GM11168 (cell line): ENCODE results near the gene LYVE1.

Experiments used
- in situ Hi-C: fragments of 300-500 bp; cut with MboI; formaldehyde crosslinking; loops from one replicate; pipeline ENCODE4 v1.12.0; 2022; ENCODE audit warnings: low sequenced_read_pairs; ENCODE audit not compliant: unreplicated experiment

Gene LYVE1

GRCh38 chr11:10528121-10528520, 40.3 kb downstream of the LYVE1 start:
- in situ Hi-C loops, result loop anchor here (10.0 kb wide), 1 partner anchor 207 kb away; no protein-coding TSS in a partner anchor

- in situ Hi-C loops, result loop anchor here (10.0 kb wide), 1 partner anchor 208 kb away; no protein-coding TSS in a partner anchor
Measured at GRCh38 chr11:10526974-10527918, 41.2 kb downstream of the LYVE1 start.

GRCh38 chr11:10524471-10524870, 44.0 kb downstream of the LYVE1 start:
- in situ Hi-C loops, result loop anchor here (10.0 kb wide), 1 partner anchor 210 kb away; no protein-coding TSS in a partner anchor

GRCh38 chr11:10522921-10523320, 45.5 kb downstream of the LYVE1 start:
- in situ Hi-C loops, result loop anchor here (10.0 kb wide), 1 partner anchor 212 kb away; no protein-coding TSS in a partner anchor

GRCh38 chr11:10522276-10522675, 46.2 kb downstream of the LYVE1 start:
- in situ Hi-C loops, result loop anchor here (10.0 kb wide), 1 partner anchor 213 kb away; no protein-coding TSS in a partner anchor

- in situ Hi-C loops, result loop anchor here (10.0 kb wide), 1 partner anchor 214 kb away; no protein-coding TSS in a partner anchor
Measured at GRCh38 chr11:10520562-10520961, 47.9 kb downstream of the LYVE1 start.

- in situ Hi-C loops, result loop anchor here (10.0 kb wide), 1 partner anchor 215 kb away; no protein-coding TSS in a partner anchor
Measured at GRCh38 chr11:10519630-10520029, 48.8 kb downstream of the LYVE1 start.

GRCh38 chr11:10518891-10519290, 49.6 kb downstream of the LYVE1 start:
- in situ Hi-C loops, result no loop called here

- in situ Hi-C loops, result no loop called here
Measured at GRCh38 chr11:10518123-10518522, 50.3 kb downstream of the LYVE1 start.

GRCh38 chr11:10515418-10515817, 53.0 kb downstream of the LYVE1 start:
- in situ Hi-C loops, result no loop called here

- in situ Hi-C loops, result no loop called here
Measured at GRCh38 chr11:10514709-10515108, 53.8 kb downstream of the LYVE1 start.

GRCh38 chr11:10514202-10514601, 54.3 kb downstream of the LYVE1 start:
- in situ Hi-C loops, result no loop called here

- in situ Hi-C loops, result no loop called here
Measured at GRCh38 chr11:10511181-10511621, 57.3 kb downstream of the LYVE1 start.
